HG03575 (cell line): ENCODE results near the gene FH.

Experiments
- ATAC-seq: cut with Tn5 transposase; IDR thresholded peaks from one replicate; pipeline ENCODE4 v1.9.1; 2021; ENCODE audit not compliant: unreplicated experiment, insufficient number of reproducible peaks, low FRiP score; ENCODE audit errors: extremely low read depth

Gene FH

DNA sequence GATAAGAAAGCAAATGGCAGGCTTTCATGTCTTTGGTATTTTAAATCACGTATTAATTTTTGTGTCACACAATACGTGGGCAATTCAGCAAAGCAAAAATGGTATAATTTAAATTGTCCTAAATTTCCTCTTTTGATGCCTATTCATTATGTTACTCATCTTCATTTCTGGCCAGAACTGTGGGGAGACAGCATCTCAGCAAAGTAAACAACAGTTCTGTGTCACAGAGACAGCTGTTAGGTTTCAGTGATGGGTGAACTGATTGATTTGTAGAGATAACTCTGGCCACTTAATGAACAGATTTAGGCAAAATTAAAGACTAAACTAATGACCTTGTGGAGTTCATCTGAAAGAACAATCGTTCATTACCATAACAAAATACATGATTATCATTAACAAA lies 49.2 kb downstream of the FH start:
- no peak for ATAC-seq

DNA sequence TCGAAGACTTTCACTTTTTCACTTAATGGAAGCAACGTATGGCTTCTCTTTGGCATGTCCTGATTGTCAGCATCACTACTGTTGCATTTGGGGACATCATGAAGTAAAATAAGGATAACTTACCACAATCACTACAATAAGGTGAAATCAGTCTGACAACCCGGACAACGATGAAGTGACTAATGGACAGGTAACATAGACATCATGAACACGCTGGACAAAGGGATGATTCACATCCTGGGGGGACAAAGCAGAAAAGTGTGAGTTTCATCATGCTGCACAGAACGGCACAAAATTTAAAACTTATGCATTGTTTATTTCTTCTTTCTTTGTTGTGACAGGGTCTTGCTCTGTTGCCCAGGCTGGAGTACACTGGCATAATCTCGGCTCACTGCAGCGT lies 53.9 kb downstream of the FH start:
- ATAC-seq, result no peak

DNA sequence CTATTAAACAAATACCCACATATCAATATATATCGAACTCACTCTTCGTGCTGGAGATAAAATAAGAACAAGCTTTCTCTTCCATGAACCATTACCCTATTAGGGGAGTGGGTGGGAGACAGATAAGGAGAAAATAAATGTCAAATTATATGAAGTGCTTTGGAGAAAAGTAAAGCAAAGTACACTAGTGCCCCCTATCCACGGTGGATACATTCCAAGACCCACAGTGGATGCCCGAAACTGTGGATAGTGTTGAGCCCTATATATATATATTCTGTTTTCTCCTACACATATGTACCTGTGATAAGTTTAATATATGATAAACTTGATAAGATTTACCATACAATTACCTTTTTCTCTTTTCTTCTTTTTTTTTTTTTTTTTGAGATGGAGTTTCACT lies 54.6 kb downstream of the FH start:
- no peak for ATAC-seq

DNA sequence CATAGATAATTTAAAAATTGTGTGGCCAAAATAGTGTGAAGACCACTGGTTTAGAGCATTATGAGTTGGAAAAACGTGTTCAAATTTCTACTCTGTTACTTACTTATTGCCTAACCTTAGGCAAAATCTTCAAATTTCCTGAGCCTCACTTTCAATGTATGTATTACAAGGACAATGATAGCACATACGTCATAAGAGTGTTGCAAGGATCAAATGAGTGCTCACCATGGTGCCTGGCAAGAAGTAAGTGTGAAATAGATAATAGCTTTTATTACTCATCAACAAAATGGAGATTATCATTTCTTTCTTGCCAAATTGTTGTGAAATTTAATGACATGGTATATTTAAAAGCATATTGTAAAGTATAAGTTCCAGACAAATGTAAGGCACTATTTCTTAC lies 57.2 kb downstream of the FH start:
- no peak for ATAC-seq

DNA sequence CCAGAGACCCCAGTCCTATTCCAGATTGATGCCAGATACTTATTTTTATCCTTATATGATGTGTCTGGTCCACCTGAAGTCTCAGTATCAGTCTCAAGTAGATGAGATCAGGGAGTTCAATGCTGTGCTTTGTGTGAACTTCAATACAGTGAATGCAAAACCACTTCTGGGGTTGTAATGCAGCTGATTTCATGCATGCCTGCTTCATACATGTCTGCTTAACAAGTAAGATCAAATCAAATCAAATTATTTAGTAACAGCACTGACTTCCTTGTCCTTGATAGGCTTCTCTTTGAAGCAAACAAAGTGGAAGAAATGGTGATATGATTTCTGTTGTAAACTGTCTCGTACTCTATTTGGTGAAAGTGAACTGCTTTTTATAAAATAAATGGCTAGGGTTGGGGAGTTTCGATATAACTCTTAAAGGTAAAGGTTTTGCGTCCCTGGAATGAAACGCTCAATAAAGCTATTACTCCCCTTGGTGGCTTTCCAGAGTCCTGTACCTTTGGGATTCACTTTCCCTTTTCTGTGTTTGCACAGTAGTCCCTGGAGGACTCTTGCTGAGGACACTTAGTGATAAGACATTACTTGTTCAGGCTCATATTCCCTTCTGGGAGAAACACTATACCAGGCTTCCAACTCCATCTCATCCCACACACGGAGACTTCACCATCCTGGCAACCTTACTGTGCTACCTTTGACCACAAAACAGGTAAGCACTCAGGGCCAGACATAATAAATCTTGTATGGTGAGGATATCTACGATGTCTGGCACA lies 59.3 kb downstream of the FH start:
- no peak for ATAC-seq

DNA sequence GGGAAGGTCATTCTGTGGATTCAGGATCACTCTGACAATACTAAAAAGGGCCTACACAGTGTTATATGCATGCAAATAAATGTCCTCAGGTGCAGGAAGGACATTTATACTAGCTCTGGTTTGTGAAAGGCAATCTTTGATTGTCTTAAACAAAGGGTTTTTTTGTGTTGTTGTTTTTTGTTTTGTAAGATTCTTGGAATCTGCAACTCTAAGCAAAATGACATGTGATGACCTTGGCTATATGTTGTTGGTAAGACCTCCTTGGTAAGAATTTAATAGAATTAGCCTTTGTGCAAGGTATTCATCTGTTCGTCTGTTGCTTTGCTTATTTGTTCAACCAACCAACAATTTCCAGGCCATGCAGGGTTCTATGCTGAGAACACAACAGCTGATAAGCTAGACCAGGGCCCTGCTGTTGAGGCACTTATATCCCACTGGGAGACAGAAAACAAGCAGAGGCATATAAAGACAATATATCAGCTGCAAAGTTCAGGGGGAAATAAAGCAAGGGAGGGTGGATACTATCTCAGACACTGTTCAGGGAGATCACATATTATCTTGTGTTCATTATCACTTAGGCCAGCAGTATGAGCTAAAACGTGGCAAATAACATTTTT lies 60.3 kb downstream of the FH start:
- ATAC-seq, result no peak

DNA sequence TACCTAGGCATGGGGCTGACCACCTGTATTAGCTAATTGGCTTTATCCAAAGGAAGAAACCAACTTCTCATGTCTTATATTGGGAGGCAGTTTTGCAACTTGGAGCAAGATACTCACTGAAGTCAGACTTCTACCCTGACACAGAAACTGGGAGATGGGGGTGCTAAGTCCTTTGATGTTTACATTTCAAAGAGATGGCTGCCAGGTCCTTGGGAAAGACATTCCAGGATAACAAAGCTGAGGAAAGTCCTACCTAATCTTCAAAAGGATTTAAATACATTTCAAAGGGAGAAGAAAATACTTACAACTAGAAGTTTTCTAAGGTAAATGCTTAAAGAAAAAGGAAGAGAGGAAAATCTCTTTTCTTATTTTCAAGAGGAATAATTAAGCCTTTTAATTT lies 62.1 kb downstream of the FH start:
- ATAC-seq, result no peak

DNA sequence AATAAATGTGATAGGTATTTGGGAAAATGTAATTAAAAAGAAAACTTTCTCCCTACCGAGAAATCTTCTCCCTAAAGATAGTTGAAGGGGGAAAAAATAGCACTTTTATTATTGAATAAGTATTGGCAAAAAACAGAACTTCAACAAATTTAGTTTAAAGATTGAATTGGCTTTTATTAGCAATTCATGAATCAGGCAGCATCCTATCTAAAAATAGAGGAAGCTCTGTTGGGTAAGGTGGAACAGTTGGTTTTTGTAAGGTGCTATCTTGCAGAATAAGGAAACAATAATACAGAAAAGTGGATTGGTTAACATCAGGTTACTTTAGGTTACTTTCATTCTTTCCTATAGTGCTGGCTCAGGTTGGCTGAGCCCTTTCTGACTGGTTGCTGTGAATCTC lies 62.8 kb downstream of the FH start:
- no peak for ATAC-seq

DNA sequence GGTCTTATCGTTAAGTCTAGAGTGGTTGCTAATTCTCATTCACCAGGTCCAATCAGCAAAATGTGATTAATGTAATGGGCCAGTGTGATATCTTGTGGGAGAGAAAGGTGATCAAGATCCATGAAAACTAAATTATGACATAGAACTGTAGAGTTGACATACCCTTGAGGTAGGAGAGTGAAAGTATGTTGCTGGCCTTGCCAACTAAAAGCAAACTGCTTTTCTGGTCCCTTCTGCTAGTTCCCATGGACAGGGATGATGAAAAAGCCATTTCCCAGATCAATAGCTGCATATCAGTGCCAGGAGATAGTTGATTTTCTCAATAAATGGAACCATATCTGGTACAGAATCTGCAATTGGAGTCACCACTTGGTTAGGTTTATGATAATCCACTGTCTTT lies 65.8 kb downstream of the FH start:
- ATAC-seq, result no peak

DNA sequence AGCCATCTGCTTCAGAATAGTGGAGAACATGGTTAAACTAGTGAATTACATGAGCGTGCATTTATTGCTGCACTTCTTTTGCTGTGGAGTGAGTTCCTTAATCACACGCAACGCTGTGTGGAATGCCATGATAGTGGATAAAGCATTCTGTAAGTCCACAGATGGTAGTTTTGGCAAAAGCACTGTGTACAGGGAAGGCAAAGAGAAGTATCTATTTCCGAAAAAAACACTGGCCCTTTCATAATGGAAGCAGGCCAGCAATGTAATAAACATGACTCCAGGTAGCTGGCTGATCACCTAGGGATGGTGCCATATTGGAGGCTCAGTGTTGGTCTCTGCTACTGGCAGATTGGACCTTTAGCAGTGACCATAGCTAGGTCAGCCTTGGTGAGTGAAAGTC lies 67.6 kb downstream of the FH start:
- ATAC-seq, result no peak
